NCI-H128 (cell line): ENCODE data around the gene HS6ST3.

Source experiments
- DNase-seq: peaks from one replicate; lab custom pipeline; 2025; ENCODE audit not compliant: unreplicated experiment; lab: John Stamatoyannopoulos, UW

Gene HS6ST3

DNA sequence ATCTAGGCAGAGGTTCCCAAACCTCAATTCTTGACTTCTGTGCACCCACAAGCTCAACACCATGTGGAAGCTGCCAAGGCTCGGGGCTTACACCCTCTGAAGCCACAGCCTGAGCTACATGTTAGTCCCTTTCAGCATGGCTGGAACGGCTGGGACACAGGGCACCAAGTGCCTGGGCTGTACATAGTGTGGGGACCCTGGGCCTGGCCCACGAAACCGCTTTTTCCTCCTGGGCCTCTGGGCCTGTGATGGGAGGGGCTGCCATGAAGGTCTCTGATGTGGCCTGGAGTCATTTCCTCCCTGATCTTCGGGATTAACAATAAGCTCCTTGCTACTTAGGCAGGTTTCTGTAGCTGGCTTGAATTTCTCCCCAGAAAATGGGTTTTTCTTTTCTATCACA is 108.1 kb downstream of the HS6ST3 start:
- no peak for DNase-seq

DNA sequence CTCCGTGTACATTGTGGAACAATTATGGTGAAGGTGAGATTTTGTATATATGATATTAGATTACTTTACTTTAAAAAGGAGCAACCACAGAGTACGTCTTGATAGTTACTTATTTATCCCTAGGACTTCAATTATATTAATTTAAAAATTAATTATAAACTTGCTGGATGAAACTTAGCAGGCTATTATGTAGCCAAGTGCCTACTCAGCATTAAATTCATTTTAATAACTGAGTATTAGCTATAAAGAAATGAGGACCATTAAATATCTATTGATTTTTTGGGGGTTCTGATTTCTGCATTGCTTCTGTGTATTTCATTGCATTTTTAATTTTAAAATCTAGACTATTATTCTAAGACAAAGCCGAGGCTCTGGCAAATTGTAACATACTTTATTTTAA is 109.4 kb downstream of the HS6ST3 start:
- no peak for DNase-seq

DNA sequence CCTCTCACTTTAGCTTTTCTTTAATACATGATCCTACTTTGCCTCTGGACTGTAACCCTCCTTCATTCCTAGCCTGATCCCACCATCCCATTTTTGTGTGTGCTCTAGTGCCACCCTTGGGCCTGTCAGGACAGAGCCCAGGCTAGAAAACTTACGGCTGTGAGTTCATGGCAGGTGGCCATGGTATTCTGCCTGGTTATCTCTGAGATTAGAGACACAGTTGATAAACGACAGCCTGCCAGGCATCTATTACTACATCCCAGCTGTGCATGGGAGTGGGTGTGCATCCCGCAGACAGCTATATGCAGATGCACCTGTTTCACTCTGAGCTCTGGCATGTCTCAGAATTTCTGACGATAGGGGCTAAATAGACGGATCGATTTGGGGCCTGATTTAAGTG is 110.9 kb downstream of the HS6ST3 start:
- no peak for DNase-seq

DNA sequence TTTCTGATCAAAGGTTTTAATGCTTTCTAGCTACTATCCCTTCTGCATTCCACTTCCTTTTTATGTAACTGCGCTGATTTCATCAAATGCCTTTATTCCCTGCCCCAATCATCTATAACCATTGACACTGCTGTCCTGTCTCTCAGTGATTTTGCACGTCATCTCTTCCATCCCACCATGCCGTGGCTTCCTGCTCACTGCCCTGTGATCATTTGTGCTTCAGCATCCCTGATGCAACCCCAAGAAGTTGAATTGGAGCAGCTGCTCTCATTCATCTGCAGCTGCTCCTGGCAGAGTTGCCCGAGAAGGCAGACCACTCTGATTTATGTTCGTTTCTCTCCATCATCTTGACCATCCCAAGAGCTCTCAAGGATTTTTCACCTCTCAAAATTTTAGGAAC is 112.4 kb downstream of the HS6ST3 start:
- DNase-seq = no peak

DNA sequence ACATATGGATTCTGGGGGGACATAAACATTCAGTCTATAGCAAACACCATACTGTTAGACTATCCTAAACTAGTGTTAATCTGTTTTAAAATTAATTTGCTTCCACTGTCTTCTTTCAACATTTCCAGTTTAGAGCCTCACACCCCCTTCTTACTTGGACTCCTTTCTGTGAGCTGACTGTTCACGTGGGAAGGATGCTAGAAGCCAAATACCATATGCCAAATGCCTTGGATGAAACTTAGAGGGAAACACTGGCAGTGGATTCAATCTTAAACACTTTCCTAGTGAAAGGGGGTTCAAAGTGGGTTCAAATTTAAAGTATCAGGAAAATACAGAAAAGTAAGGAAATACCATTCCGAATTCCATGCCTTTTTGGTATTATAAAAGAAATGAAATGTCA is 113.6 kb downstream of the HS6ST3 start:
- no peak for DNase-seq

DNA sequence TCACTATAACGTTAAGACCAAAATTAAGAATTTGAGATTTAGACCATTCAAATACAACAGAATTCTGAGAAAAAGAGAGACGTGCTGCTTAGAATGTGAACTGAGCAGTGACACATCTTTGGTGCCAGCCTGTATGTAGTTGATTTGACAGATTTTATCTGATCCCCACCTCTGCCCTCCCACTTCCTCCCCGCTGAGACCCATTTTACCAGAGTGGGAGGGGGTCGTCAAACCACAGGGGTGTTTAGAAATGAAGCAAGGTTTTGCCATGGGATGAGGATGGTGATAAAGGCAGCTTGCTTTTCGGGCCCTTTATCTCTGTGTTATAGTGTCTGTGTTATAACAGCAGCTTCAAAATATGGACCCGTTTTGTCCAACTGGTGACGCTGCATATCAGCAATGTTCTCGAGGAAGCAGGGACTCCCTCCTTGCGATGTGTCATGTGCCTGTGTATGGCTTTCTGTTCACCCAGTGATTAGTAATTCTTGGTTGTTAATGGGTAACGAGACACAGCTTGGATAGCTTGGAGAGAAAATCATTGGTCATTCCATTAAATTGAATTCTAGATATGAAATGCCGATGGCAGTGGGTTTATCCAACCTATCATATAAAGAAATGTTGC is 125.0 kb downstream of the HS6ST3 start:
- no peak for DNase-seq

DNA sequence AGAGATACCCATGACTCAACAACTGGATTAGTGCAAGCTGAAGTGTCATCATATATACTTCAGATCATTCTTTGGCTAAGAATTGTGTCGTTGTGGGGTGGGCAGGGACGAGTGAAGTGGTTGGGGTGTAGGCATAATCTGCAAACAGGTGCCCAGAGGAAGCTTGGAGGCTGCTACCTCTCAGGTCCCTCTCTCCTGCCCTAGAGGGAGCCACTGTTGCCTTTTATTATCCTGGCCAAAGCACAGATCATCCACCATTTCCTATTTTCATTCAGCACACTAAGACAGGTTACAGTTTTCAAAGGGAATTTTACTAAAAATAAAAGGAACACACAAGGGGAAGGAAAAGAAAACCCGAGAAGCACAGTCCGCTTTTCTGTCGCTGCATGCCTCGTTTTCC is 126.6 kb downstream of the HS6ST3 start:
- DNase-seq = no peak

DNA sequence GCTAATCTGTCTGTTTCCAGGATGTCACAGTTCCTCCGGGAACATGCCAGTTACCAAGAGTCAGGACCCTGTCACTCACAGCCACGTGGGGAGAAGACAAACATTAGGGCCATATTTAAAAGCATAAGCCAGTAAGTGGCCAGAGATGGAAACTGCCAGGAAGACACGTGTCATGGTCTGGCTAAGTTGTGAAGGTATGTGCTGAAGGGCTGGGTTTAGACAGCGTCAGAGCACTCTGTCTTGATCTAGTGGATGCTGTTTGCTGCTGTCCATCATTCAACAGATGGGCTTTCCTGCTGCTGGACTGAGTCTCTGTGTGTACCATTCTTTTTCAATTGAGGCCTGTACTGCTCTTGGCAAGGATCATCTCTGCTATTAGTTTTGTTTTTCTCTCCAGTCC is 128.6 kb downstream of the HS6ST3 start:
- DNase-seq = no peak

DNA sequence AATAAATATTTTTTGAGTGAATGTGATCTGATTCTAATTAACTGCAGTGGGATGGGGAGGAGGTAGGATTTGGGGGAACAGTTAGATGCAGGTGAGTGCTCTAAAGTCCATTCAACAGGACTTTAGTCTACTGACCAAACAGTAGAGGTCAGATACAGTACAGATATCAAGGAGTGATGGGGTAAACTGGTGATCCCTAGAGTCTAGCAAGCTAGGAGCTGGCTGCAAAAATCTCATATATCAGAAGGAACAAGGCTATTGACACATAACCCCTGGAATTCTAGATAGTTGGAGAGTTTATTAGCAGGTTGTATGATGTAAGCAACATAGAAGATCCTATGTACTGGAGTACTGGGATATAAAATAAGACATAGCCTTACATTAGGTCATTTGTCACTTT is 131.6 kb downstream of the HS6ST3 start:
- no peak for DNase-seq

DNA sequence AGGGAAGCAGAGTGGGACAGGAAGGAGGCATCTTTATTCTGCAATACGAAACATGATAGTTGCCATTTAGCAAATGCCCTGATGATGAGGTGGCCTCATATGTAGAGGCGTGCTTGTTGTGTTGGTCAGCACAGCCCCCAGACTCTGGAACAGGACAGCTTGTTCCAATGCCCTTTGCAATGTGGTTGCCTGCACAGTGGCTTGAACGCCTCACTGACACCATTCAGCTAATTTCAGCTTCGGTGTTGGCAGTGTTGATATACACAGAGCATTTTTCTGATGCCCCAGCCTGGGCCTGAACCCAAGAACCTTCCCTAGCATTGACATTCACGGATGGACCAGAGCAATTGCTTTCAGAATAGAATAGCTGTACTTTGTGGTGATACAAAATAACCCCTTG is 133.3 kb downstream of the HS6ST3 start:
- no peak for DNase-seq

DNA sequence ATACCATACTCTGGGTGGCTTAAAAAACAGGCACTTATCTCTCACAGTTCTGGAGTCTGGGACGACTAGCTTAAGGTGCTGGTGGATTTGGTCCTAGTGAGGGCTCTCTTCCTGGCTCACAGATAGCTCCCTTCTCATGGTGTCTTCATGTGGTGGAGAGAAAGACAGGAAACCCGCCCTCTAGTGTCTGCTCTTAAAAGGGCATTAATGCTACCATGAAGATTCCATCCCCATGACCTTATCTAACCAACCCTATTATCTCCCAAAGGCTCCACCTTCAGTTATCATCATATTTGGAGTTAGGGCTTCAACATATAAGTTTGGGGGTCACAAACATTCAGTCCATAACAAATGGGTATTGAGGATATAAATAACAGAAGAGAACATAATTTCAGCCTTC is 139.4 kb downstream of the HS6ST3 start:
- no peak for DNase-seq

DNA sequence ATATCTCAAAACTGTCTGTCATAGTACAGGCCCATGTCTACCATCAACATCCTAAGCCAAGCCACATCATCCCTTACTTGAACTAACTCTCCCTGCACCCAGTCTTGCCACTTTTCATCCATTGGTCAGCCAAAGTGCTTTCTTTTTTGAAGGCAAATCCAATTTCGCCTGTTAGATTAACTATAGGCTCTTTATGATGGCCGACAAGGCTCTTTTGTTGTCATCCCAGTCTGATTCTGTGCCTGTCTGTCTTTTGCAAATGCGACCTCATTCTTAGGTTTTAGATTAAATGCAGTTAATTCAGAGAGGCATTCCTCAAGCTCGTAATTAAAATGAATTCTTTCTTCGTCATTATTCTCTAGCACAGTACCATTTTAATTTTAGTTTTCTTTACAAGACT is 148.3 kb downstream of the HS6ST3 start:
- no peak for DNase-seq

DNA sequence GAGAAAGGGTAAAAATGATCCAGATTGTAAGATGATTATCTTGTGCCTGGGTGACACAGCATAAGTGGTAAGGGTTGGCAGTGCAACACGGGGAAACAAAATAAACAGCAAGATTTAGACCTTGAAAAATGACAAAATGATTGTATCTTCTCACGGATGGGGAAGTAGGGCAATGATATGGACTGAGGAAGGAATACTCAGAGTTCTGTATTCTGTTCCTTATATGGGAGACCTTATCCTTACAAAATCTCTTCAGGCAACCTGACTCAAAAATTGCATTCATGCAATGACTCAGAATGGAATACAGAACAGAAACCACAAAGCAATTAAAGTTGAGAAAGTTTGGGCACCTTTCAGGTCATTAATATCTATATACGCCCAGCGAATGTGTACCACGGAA is 149.0 kb downstream of the HS6ST3 start:
- DNase-seq = no peak

DNA sequence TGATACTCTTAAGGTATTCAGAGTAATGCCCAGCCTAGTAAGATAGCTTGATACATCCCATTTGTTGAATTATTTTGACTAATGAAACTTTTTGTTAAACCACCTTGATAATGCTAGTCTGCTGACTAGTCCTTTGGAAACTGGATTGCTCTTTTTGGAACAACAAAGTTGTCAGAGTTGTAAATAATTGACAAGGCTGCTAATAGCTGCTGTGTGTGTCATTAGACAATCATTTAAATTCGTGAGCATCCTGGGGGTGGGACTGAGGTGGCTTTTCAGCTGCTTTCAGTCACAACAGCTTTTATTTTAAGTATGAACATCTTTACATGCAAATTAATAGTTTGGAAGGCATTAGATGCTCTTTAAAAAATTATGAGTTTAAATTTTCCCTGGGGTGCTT is 153.5 kb downstream of the HS6ST3 start:
- no peak for DNase-seq

DNA sequence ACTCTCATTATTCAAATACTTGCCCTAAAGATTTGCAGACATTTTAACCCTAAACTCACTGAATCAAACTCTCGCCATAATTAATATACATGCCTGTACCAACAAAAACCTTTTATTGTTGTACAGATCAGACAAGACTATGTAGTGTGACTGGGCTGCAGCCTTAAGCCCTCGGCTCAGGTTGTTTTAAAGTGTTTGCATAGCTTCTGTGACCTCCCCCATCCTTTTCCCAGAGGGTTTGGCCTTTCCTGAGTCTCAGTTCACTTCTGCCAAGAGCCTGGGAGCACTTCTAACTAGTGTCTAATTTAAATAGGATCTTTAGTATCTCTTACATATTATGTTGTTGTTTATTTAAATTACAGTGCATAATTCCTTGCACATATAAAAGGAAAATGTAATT is 158.2 kb downstream of the HS6ST3 start:
- no peak for DNase-seq

DNA sequence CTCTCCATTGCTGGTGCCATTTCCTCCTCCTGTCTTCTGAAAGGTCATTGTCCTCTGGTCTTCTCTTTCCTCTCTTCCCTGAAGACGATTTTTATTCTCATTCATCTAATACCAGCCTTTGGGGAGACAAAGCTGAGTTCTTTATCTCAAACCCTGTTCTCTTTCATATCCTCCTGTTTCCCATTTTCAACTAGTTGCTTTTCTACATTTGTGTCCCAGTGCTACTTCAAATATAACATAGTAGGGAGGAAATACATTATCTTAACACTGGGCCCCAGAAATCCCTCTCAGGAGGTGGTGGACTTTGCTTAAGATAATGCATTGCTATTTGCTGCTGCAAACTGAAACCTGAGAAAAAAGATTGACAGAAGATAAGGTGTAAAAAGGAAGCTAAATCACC is 159.1 kb downstream of the HS6ST3 start:
- no peak for DNase-seq

DNA sequence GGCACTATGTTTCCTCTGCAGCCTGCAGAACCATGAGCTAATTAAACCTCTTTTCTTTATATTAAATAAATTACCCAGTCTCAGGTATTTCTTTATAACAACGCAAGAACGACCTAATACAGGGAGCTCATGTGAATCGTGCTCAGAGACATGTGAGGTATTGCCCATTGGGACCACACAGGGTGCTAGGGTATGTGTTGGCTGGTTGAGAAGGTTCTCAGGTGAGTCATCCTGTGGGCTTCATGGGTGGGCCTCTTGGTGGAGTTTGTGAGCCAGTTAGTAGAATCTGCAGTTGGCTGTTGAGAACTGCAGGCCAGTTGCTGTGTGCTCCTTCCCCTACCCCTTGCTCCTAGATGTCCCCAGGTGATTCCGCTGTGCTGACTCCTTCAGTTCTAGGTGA is 163.0 kb downstream of the HS6ST3 start:
- DNase-seq = no peak

DNA sequence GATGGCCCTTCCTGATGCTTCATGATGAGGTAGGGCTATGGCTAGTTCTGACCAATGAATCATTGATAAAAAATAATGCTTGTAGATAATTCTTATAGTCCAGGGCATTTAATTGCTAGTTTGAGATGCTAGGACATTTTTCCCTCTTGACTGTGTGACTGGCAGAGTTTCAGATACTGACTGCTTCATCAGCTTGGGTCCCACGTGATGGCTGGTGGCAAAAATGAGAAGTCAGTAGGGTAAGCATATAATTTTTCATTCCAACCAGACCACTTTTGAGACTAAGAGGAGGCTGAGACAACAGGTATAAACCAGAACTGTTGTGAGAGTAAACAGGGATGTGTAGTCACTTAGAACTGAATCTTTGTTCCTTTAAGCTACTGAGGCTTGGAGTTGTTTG is 183.3 kb downstream of the HS6ST3 start:
- DNase-seq = no peak

DNA sequence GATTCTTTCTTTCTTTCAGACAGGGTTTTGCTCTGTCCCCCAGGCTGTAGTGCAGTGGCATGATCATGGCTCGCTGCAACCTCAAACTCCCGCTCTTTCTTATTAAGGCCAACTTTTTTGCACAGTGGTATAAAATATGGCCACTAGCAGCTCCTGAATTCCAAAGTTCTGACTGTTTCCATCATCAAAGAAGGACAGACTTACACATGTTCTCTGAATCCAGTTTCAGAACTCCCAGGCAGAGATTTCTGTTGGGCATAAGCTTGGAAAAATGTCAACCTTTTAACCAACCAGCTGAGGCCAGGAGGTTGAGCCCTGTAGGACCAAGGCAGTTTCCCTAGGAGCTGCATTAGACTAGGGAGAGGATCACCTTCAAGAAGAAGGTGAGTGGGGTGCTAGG is 184.1 kb downstream of the HS6ST3 start:
- DNase-seq = no peak

DNA sequence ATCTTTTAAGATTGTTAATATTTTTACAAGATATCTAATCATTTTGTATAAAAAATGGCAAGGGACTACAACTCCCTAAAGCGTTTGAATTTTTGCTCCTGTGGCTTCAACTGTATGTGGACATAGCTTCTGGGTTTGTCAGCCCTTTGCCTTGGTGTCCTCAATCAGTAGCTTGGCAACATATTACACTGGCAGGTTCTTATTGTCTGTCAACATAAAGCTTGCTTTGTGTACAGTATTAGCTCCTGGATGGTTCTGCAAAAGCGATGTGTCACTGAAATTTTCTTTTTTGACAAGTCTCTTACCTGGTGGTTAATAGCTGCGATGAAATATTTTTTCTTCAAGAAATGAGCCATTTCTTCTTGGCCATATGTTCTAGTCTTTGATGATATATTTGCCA is 190.0 kb downstream of the HS6ST3 start:
- DNase-seq = no peak

DNA sequence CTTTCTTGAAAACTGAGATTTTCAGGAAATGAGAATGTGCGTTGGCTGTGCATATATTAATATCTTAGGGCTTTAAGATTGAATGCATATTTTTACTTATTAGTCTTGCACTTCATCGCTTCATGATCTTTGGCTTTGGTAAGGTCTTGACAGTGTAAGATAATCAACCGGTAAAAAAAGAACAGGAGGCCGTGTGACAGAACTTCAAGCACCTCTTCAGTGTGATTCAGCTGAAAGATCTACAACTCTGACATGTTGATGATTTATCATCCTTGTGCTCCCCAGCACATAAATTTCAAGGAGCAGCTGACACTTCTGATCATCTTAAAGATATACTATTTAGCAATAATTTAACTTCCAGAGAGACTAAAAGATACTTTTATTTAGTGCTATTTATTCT is 195.1 kb downstream of the HS6ST3 start:
- no peak for DNase-seq

DNA sequence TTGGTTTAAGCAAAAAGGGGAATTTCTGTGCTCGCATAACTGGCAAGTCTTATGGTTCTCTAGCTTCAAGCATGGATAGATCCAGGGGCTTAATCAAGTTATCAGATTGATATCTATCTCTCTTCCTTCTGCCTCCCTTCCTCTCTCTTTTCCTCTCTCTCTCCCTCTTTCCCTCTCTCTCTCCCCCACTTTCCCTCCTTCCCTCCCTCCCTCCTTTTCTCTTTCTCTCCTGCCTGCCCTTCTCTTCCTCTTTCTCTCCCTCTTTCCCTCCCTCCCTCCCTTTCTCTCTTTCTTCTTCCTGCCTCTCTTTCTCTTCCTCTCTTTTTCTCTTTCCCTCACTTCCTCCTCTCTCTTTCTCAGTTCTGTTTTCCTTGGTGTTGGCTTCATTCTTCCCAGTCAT is 195.8 kb downstream of the HS6ST3 start:
- DNase-seq = no peak

DNA sequence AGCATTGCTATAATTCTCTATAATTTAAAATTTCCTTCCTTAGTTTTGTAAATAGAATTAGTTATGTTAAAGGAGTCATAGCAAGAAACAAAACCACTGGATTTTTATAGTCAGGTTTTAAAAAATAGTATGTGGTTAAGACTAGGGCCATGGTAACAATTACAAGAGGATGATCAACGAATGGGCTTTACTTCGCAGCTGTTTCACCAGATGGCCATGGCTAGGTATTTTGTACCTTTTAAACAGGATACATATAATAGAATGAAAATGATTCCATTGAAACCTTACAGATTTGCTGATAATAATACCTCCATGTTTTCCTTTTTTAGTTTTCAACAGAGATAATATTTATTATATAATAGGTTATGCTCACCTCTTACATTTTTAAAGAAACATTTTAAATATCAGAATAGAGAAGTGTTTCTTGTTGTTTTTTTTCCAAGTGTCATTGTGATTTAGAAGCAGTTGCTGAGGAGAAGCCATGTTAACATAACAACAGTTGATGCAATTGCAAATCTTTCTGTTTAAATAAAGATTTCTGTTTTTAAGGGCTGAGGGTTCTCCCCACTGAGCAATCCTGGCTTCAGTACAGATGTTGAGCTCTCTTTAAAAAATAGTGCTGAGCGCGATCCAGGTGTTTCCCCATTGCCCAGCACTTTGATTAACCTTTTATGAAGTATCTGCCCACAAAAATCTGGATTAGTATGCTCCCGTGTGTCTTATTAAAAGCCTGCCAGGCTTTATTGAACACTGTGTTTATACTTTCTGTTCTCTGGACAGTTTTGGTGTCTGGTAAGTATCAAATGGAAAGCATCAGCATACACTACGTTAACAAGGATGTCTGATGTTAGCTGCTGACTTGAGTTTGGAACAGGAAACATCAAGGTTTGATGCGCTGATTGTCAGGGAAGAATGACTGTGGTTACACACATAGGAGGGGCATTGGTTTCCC is 205.3 kb downstream of the HS6ST3 start:
- DNase-seq = no peak
